HL-60/S4 treated with phorbol 12-myristate 13-acetate at 8.2 ng/mL for 4 days and 3 days (cell line): ENCODE data around the gene DNAH17.
"Not testable (repeated sequence)": the region's sequence is repeated elsewhere in the genome, so short reads cannot be mapped to it uniquely, and the experiment has no call there.

Source experiments
- in situ Hi-C: fragments of 300-500 bp; cut with MboI; formaldehyde crosslinking; loops from 2 replicates; pipeline ENCODE4 v1.15.0; 2022; ENCODE audit warnings: low sequenced_read_pairs

DNAH17 gene

GRCh38 chr17:78485290-78486168 is 91.7 kb downstream of the DNAH17 start:
- in situ Hi-C loops = loop anchor here (25.0 kb wide), 2 partner anchors 327 to 527 kb away; partner anchors contain the start of genes C1QTNF1 and CANT1

- in situ Hi-C loops = loop anchor here (25.0 kb wide), 2 partner anchors 328 to 528 kb away; partner anchors contain the start of genes C1QTNF1 and CANT1
Observed at GRCh38 chr17:78484271-78485246, 92.6 kb downstream of the DNAH17 start.

GRCh38 chr17:78479369-78479768 is 97.8 kb downstream of the DNAH17 start:
- in situ Hi-C loops = loop anchor here (25.0 kb wide), 2 partner anchors 333 to 533 kb away; partner anchors contain the start of genes C1QTNF1 and CANT1

GRCh38 chr17:78478757-78479297 is 98.4 kb downstream of the DNAH17 start:
- in situ Hi-C loops = loop anchor here (25.0 kb wide), 2 partner anchors 333 to 533 kb away; partner anchors contain the start of genes C1QTNF1 and CANT1

- in situ Hi-C loops = loop anchor here (25.0 kb wide), 2 partner anchors 334 to 534 kb away; partner anchors contain the start of genes C1QTNF1 and CANT1
Observed at GRCh38 chr17:78477913-78478756, 99.1 kb downstream of the DNAH17 start.

- in situ Hi-C loops = loop anchor here (25.0 kb wide), 2 partner anchors 335 to 535 kb away; partner anchors contain the start of genes C1QTNF1 and CANT1
Observed at GRCh38 chr17:78476973-78477372, 100.2 kb downstream of the DNAH17 start.

- in situ Hi-C loops = loop anchor here (25.0 kb wide), 2 partner anchors 336 to 536 kb away; partner anchors contain the start of genes C1QTNF1 and CANT1
Observed at GRCh38 chr17:78476149-78476548, 101.0 kb downstream of the DNAH17 start.

- in situ Hi-C loops = loop anchor here (25.0 kb wide), 2 partner anchors 337 to 537 kb away; partner anchors contain the start of genes C1QTNF1 and CANT1
Observed at GRCh38 chr17:78475211-78475610, 102.0 kb downstream of the DNAH17 start.

GRCh38 chr17:78474614-78475146 is 102.5 kb downstream of the DNAH17 start:
- in situ Hi-C loops = loop anchor here (25.0 kb wide), 2 partner anchors 338 to 538 kb away; partner anchors contain the start of genes C1QTNF1 and CANT1

GRCh38 chr17:78473951-78474613 is 103.1 kb downstream of the DNAH17 start:
- in situ Hi-C loops = no loop called here

- in situ Hi-C loops = no loop called here
Observed at GRCh38 chr17:78472035-78472905, 104.9 kb downstream of the DNAH17 start.

GRCh38 chr17:78471635-78472034 is 105.6 kb downstream of the DNAH17 start:
- in situ Hi-C loops = no loop called here

- in situ Hi-C loops = no loop called here
Observed at GRCh38 chr17:78469443-78469842, 107.8 kb downstream of the DNAH17 start.

- in situ Hi-C loops = no loop called here
Observed at GRCh38 chr17:78468366-78468765, 108.8 kb downstream of the DNAH17 start.

- in situ Hi-C loops = no loop called here
Observed at GRCh38 chr17:78466786-78467715, 110.1 kb downstream of the DNAH17 start.

- in situ Hi-C loops = not testable (repeated sequence)
Observed at GRCh38 chr17:78466109-78466785, 110.9 kb downstream of the DNAH17 start.
